ENCODE data around the gene POLR2E. TPM values are rescaled to one million over a fixed set of nuclear protein-coding genes. Genes with fewer than 3 reads are reported as not detected.

The POLR2E gene
- total RNA-seq, 1 donor from 2014 or later: 181 TPM

DNA sequence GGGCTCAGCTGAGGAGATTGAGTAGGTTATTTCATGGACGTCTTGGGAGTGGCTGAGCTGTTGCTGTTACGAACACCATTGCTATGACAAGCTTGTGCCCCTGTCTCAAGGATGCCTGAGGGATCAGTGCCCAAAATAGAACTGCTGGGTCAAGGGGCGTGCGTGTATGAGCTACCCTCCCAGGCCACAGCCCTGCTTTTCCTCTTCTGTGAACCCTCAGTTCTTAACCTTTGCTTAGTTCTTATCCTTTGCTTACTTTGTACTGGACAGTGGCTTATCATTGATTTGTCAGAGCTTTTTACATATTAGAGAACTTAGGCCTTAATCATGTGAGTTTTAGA is 19.2 kb downstream of the POLR2E start:
- TF ChIP-seq, protein P1, sequence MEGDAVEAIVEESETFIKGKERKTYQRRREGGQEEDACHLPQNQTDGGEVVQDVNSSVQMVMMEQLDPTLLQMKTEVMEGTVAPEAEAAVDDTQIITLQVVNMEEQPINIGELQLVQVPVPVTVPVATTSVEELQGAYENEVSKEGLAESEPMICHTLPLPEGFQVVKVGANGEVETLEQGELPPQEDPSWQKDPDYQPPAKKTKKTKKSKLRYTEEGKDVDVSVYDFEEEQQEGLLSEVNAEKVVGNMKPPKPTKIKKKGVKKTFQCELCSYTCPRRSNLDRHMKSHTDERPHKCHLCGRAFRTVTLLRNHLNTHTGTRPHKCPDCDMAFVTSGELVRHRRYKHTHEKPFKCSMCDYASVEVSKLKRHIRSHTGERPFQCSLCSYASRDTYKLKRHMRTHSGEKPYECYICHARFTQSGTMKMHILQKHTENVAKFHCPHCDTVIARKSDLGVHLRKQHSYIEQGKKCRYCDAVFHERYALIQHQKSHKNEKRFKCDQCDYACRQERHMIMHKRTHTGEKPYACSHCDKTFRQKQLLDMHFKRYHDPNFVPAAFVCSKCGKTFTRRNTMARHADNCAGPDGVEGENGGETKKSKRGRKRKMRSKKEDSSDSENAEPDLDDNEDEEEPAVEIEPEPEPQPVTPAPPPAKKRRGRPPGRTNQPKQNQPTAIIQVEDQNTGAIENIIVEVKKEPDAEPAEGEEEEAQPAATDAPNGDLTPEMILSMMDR (conservative IDR thresholded peaks at IDR 0.05): no peak
- H3K9me3 Mint-ChIP-seq: no peaks in the 10 kb centered on the region
- H3K4me1 Mint-ChIP-seq (ENCODE audit: unreplicated experiment): peaks cover 5% of the 10 kb centered on the region
- DNase-seq (ENCODE audit: extremely low spot score, unreplicated experiment): no peak
- H3K27me3 Mint-ChIP-seq: peaks cover 24% of the 10 kb centered on the region
- peak overlapping the region; percentile 66 for H3K27ac Mint-ChIP-seq
- H3K36me3 Mint-ChIP-seq: no peaks in the 10 kb centered on the region
- H3K4me3 Mint-ChIP-seq: no peak overlapping the region

GRCh38 chr19:1074544-1075283 is 20.5 kb downstream of the POLR2E start:
- TF ChIP-seq, protein P1 (conservative IDR thresholded peaks at IDR 0.05): no peak
- H3K27ac Mint-ChIP-seq: no peak overlapping the region
- H3K36me3 Mint-ChIP-seq: no peaks in the 10 kb centered on the region
- no peaks in the 10 kb centered on the region for H3K9me3 Mint-ChIP-seq
- H3K27me3 Mint-ChIP-seq: peaks cover 33% of the 10 kb centered on the region
- H3K4me3 Mint-ChIP-seq: no peak overlapping the region
- no peak for DNase-seq (ENCODE audit: extremely low spot score, unreplicated experiment)
- peaks cover 5% of the 10 kb centered on the region for H3K4me1 Mint-ChIP-seq (ENCODE audit: unreplicated experiment)

- Mint-ChIP-seq H3K4me3 (no peak overlapping the region), H3K9me3 (no peaks in the 10 kb centered on the region), H3K27me3 (peaks cover 40% of the 10 kb centered on the region), H3K4me1 (ENCODE audit: unreplicated experiment) (peaks cover 5% of the 10 kb centered on the region), H3K27ac (no peak overlapping the region), H3K36me3 (no peaks in the 10 kb centered on the region)
- DNase-seq (ENCODE audit: extremely low spot score, unreplicated experiment): no peak
- TF ChIP-seq, protein P1 (conservative IDR thresholded peaks at IDR 0.05): no peak
These were observed 21.1 kb downstream of the POLR2E start for GRCh38 chr19:1073956-1074517.

- DNase-seq (ENCODE audit: extremely low spot score, unreplicated experiment): no peak
- Mint-ChIP-seq H3K36me3 (no peaks in the 10 kb centered on the region), H3K27ac (no peak overlapping the region), H3K4me1 (ENCODE audit: unreplicated experiment) (peaks cover 5% of the 10 kb centered on the region), H3K9me3 (no peaks in the 10 kb centered on the region), H3K27me3 (peaks cover 46% of the 10 kb centered on the region), H3K4me3 (no peak overlapping the region)
- TF ChIP-seq, protein P1 (conservative IDR thresholded peaks at IDR 0.05): no peak
These were observed 21.9 kb downstream of the POLR2E start for GRCh38 chr19:1073063-1073955.

DNA sequence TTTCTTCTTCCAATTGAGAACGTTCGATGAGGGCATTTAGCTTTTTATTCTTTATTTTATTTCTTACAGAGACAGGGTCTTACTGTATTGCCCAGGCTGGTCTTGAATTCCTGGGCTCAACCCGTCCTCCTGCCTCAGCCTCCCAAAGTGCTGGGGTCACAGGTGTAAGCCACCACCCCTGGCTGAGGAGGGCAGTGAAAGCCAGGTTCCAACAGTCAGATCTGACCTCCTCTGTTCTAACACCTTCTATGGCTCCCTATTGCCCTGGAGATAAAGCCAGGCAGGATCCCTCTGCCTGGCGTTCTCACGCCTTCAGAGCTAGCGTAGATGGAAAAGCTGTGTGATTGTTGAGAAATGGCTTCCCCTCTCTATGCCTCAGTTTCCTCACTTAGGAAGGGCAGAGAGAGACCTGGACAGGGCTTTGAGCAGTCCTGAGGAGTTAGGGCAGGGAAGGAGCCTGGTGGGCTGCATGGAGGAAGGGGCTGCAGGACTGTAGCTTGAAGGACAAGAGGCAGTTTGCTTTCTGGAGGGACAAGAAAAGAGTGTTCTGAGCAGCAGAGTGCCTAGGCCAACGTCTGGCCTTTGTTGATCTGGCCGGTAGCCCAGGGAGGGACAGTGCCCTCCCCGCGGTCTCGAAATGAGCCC is 22.7 kb downstream of the POLR2E start:
- TF ChIP-seq, protein P1 (conservative IDR thresholded peaks at IDR 0.05): no peak
- H3K36me3 Mint-ChIP-seq: no peaks in the 10 kb centered on the region
- peaks cover 5% of the 10 kb centered on the region for H3K4me1 Mint-ChIP-seq (ENCODE audit: unreplicated experiment)
- no peak overlapping the region for H3K27ac Mint-ChIP-seq
- peak overlapping the region; percentile 69 for H3K4me3 Mint-ChIP-seq
- H3K9me3 Mint-ChIP-seq: no peaks in the 10 kb centered on the region
- H3K27me3 Mint-ChIP-seq: peaks cover 49% of the 10 kb centered on the region
- no peak for DNase-seq (ENCODE audit: extremely low spot score, unreplicated experiment)

Data from type B pancreatic cell (in vitro differentiated cells).